Fibroblast of mammary gland (primary cell): Measurements from ENCODE around the gene SWI5.
A peak's percentile ranks its signal among the peaks of the same experiment; 100 is the strongest.

ENCODE experiments used
- DNase-seq: peaks from one replicate; pipeline ENCODE4 v3.0.0-alpha.2; 2010; ENCODE audit warnings: low read depth
- H3K4me3 ChIP-seq: 2 replicates; pipeline ENCODE4 v1.5.1; 2011; ENCODE audit warnings: low read depth, mild to moderate bottlenecking, low read length, moderate library complexity; ENCODE audit not compliant: control insufficient read depth
- CTCF ChIP-seq: conservative IDR thresholded peaks from 2 replicates; pipeline ENCODE4 v1.5.1; 2011; ENCODE audit warnings: low read depth, low read length, inconsistent platforms; ENCODE audit not compliant: control insufficient read depth, insufficient read depth

SWI5 gene

DNA sequence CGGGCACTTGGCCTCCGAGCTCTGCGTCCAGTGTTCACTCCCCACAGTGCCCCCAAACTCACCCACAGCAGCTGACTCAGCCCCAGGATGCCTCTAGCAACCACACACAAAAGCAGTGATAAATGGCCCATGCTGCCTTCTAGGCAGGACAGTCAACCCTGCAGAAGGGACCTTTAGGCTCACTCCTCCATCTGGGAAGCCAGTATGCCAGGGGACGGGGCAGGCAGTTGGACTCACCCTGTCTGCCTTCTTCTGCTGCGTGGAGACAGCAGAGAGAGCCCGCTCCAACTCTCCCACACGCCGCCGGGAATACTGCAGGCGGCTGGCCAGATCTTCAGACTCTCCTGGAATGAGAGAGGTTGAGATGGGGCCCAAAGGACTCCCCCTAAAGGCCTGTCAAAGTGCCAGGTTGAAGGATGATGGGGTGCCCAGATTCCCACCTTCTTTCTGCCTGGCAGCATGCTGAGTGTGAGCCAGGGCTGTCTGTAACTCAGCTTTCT lies 10.7 kb upstream of the SWI5 start:
- no peak overlapping the region for H3K4me3 ChIP-seq
- DNase-seq, result no peak
- TF ChIP-seq CTCF, result no peak

GRCh38 chr9:128266868-128267590 lies 9.0 kb upstream of the SWI5 start:
- H3K4me3 ChIP-seq, result no peak overlapping the region
- TF ChIP-seq CTCF, result no peak
- DNase-seq, result no peak

DNA sequence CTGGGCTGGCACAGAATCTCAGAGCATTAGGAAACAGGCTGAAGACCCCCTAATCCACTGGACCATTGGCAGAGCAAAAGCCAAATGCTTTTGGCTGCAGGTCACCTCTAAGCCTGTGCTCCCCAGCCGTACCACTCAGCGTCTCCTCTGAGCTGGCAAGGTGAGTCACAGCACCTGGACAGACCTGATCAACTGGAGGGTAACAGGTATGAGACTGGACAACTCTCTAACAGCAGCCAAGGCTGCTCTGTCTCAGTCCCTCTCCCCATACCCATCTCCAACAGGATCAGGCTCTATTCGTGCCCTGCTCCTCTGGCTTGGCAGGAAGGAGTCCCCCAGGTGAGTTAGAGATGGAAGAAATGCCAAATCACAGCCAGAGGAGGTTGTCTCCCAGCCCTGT lies 5.0 kb upstream of the SWI5 start:
- no peak for TF ChIP-seq CTCF
- no peak overlapping the region for H3K4me3 ChIP-seq
- DNase-seq, result no peak

DNA sequence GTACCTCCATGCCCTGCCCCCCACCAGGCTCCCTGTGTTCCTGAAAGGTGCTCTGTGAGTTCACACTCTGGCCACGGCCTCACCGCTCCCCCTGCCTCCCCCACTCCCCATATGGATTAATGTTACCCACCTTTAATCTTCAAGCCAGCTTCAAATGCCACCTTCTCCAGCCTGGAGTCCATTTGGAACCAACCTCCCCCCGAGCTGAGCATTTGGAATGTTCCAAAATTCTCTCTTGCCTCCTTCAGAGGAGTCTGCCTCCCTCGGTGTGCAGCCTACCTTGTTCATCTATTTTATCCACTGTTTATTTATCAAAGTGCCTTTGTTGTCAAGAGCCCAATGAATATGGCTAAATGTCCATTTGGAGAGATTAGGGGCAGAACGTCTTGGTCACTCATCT lies 4.6 kb upstream of the SWI5 start:
- DNase-seq, result no peak
- H3K4me3 ChIP-seq, result no peak overlapping the region
- no peak for TF ChIP-seq CTCF

DNA sequence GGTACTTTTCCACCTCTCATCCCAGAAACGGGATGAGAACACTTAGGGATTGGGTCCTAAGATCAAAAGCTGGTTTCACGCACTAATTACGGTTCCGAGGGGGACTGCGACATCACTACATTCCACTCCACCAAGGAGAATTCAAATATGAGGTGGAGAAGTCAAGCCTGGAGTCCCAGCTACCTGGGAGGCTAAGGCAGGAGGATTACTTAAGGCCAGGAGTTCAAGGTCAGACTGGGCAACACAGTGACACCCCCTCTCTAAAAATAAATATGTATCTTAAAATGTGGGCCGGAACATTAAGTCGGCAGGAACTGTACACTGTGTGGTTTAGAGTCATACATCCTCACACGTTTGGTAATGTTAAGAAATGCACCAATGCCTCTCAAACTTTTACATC lies 1.8 kb upstream of the SWI5 start:
- TF ChIP-seq CTCF, result no peak
- peak; percentile 28 for DNase-seq
- peak overlapping the region; percentile 92 for H3K4me3 ChIP-seq

- no peak for TF ChIP-seq CTCF
- peak within 1 kb of the TSS; percentile 92 for H3K4me3 ChIP-seq
- peak; percentile 66 for DNase-seq
These were observed 673 bp upstream of the SWI5 start, which contains the start of gene GOLGA2 for GRCh38 chr9:128275198-128276007. GOLGA2 (minus strand) TSS chr9:128276007; CDS start chr9:128275976, 31 bp downstream.
